HG03025 (cell line): ENCODE results near the gene TTLL5.

Experiments used
- ATAC-seq: cut with Tn5 transposase; IDR thresholded peaks from one replicate; pipeline ENCODE4 v1.9.1; 2021; ENCODE audit warnings: mild to moderate bottlenecking, moderate library complexity; ENCODE audit not compliant: unreplicated experiment, low FRiP score

TTLL5 gene

GRCh38 chr14:75979071-75979571 is 318.1 kb downstream of the TTLL5 start:
- no peak for ATAC-seq

- no peak for ATAC-seq
These were observed 318.9 kb downstream of the TTLL5 start for GRCh38 chr14:75979648-75980565.

DNA sequence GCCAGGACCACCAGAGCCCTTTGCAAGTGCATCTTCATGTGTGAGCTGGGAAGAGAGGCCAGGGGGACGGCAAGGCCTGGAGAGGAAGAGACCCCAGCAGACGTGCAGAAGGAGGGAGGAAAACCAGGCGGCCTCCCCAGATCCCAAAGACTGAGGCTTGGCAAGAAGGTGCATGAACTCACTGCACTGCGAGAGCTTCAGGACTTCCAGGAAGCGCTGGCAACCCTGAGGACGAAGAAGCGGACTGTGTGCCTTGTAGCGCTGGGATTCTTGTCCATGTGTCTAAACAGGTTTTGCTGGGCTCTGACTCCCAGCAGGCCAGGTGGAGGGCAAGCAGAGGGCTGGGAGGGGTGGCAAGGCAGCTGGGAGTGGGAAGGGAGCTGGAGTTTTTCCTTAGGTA is 319.8 kb downstream of the TTLL5 start:
- no peak for ATAC-seq

DNA sequence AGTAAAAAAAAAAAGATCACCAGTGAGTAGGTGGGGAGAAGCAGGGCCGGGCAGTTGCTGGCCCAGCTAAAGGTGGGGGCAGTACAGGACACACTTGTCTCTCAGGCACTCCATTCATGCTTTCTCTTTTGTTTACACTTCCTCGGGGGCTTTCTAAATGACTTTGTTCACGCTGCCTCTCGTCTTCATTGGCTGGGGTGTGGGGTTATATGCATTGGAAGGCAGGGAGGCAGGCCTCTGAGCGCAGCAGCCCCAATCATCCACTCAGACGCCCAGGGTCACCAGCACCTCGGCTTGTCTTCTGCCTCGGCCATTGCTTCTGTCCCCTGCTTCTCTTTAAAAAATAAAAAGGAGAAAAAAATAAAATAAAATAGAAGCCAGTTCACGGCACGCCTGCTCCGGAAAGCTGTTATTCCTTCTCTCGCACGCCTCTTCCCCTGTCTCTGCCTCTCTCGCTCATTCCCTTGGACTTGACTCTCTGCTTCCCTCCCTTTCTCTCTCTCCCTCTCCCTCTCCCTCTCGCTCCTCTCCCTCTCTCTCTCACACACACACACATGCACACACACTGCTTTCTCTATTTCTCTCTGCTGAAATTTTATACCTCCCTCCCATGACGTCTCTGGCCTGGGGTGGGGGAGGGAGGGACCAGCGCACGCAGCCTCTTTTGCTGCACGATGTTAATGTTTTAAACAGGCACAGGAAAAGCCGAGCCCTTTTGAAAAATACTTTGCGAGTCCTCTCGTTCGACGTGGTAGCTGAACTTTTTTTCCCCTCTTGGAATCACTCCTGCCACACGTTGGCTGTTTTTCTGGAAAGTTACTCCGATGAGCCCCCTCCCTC is 320.6 kb downstream of the TTLL5 start, which contains the start of gene TGFB3:
TGFB3 (minus strand) TSS at position 570 of the 840 bp plus-strand sequence. CDS start 1,102 bp downstream, outside the sequence.
- ATAC-seq: no peak

DNA sequence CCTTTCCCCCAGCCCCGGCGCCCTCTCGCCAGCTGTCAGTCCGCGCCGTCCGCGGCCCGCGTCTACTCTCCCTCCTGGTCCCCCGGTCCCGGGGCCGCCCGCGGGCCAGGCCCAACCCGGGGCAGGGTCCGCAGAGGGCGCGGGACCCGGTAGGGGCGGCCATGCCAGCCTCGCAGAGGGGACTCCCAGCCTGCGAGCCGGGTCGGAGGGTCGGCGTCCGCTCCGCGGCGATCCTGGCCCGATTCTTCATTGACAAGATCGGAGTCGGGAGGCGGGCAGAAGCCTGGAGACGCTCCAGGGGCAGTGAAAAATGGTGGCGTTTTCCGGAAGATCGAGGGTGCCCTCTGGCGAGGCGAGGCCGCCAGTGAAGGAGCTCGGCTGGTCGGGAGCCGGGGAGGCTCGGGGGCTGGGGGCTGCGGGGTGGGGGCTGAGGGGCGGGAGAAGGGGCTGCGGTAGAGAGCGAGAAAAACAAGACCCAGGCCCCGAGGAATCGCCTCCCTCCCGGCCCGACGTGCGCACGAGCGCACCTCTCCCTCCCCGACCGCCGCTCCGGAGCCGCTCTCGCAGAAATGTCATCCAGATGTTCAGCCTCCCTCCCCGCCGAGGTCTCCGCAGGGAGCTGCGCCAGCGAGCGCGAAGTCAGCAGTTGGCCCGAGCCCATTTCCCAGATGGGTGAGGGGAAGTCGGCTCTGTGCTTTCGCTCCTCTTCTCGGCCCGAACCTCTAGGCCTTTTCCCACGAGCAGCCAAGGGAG is 321.4 kb downstream of the TTLL5 start:
- ATAC-seq: no peak

GRCh38 chr14:75983019-75983358 is 321.9 kb downstream of the TTLL5 start:
- no peak for ATAC-seq

DNA sequence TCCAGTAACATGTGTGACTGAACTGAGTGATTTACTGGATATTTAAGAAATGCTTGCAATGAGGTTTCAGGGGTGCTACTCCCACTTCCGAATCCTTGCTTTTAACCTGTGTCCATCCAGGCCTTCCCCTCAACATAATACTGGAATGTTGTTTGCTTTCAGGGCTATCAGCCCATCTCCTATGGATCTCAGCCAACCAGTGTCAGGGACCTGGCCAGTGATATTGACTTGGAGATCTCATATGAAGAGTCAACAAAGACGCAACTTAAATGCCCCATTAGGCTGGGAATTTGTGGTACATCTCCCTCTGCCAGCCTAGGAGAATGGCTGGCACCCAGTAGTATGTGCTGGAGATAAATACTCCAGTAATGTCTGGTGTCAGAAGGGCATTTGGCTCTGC is 323.6 kb downstream of the TTLL5 start:
- ATAC-seq: no peak

DNA sequence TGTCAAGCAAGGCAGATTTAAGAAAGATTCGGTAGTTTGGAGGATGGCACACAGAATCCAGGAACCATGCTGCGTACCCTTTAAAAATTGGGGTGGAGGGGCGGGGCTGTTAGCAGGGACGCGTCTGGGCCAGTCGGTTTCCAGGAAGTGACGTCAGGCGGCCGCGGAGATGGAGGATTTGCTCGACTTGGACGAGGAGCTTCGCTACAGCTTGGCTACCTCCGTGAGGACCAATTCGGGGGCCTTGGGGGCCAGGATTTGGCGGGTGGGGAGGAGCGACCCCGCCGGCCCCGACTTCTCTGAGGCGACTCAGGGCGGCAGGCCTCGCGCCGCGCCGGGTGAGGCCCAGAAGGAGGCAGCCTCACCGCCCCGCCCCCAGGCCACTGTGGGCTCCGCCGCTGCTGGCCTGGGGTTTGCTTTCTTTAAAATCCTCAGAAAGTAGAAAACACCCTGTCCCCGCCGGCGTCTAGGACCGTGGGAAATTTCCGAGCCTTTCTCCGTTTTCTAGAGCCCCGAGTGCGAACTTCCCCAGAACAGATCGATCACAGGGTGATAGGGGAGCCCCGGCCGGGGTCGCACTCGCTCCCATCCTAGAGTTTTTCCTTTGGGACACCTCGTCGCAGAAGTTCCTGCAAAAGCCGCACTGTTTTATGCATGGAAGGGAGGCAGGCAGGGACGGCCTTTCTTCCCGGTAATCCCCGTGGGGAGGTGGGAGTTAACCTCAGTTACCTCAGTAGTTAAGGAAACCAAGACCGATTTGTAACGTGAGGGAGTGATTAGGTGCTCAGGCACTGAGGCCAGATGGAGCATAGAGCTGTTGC is 324.8 kb downstream of the TTLL5 start, which contains the start of gene IFT43:
IFT43 (plus strand) TSS at position 146 of the 821 bp plus-strand sequence; CDS start at position 170, 24 bp downstream.
- ATAC-seq: peak; percentile 53

DNA sequence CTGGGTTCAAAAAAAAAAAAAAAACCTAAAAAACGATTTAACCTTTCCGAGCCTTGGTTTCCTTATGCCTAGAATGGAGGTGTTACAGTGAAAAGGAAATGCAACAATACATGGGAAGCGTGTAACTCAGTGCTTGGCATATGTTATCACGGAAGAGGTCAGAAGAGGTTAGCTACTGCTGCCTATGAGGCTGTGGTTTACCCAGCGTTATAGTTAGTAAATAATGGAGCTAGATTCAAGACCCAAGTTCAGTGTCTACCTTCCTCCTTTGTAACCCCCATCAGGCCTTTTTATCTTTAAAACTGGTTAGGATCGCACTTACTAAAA is 325.4 kb downstream of the TTLL5 start:
- no peak for ATAC-seq

GRCh38 chr14:75987201-75987970 is 326.3 kb downstream of the TTLL5 start:
- no peak for ATAC-seq

DNA sequence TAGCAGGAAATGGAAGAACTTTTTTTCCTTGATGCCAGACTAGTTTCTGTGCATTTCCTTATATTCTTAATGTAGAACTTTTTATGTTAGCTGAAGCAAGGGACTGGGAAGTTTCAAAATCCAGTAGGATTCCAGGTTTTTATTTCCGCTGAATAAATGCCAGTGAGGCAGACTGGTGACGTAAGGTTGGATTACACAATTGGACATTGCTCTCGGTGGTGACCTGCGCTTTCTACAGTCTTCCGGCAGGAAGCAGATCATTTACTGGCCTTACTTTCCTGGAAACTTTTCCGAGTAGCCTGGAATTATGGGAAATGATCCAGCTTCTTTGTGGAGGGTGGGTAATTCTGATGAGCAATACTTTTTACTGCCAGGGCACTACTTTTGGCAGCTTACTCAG is 328.1 kb downstream of the TTLL5 start:
- ATAC-seq: no peak

DNA sequence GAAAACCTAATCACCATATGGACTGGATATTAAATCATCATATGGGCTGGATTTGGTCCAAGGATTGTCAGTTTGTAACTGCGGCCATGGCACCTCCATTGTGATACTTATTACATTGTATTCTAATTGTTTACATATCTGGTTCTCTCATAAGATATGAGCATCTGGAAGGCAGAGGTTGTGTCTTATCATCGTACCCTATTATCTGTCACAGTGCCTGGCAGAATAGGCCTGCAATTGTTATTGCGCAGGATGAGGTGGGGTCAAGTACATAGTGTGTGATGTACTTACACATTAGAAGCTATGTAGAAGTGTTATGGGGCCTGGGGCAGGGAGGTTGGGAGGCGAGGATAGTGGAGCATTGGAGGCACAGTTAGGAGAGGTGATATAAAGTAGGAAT is 329.3 kb downstream of the TTLL5 start:
- ATAC-seq: no peak

DNA sequence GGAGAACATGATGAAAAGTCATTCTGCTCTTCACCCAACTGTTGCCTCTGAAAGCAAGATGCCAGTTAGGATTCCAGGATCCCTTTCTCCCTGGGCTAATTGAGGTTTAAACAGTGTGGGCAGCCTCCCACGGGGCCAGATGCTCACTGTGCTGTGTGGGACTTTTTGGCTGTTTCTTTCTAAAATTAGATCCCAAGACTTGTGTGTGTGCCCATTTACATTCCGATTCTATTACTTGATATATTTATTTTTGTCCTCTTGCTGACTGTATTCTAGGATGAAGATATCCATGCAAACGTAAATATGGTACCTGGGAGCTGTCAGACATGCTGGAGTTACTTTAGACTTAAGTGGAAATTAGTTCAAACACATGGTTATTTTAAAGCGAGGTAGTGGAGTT is 330.7 kb downstream of the TTLL5 start:
- no peak for ATAC-seq

GRCh38 chr14:75993567-75994041 is 332.6 kb downstream of the TTLL5 start:
- ATAC-seq: no peak

- ATAC-seq: no peak
These were observed 334.5 kb downstream of the TTLL5 start for GRCh38 chr14:75995372-75996041.

DNA sequence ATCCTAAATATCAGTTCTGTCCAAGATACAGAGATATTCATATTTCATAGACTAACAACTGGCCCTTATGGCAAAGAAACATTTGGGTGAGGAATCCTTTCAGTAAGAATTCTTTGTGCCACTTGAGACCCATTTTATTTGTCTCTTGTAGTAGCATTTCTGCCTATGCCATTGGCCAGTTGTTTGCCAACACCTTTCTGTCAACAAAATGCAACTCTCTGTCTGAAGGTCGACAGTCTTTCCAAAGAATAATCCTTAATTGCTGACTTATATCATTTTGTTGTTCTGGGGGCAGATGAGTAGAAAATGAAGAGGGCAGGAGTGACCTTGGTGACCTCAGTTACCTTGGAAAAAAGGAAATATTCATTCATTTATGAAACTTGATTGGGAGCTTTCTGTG is 335.4 kb downstream of the TTLL5 start:
- no peak for ATAC-seq

GRCh38 chr14:75999511-76000190 is 338.6 kb downstream of the TTLL5 start:
- ATAC-seq: no peak

GRCh38 chr14:76002383-76002782 is 341.3 kb downstream of the TTLL5 start:
- no peak for ATAC-seq
